Measurements from ENCODE around the gene HOXC11.

- TF ChIP-seq CTCF (conservative IDR thresholded peaks at IDR 0.05; ENCODE audit: low read depth, low read length) (no peak), EZH2 (IDR thresholded peaks at IDR 0.05; ENCODE audit: borderline replicate concordance, low read depth, low read length, poor library complexity, severe bottlenecking) (no peak)
Observed at GRCh38 chr12:53971686-53972085, 1.2 kb upstream of the HOXC11 start.
